H1 (cell line): Measurements from ENCODE around the gene TIMM10B. TPM values are rescaled to one million over a fixed set of nuclear protein-coding genes. Genes with fewer than 3 reads are reported as not detected.

Source experiments
- CTCF ChIA-PET: fragments of 300-600 bp; sonication (Branson Sonifier 250); formaldehyde crosslinking; loops from one replicate; lab custom pipeline; 2021; ENCODE audit not compliant: partially characterized antibody; lab: Charles Lee
- POLR2A ChIA-PET: fragments of 300-600 bp; sonication (Branson Sonifier 250); formaldehyde crosslinking; loops from one replicate; lab custom pipeline; 2021; ENCODE audit warnings: inconsistent platforms; ENCODE audit not compliant: partially characterized antibody; lab: Charles Lee
- DNase-seq, 2 experiments: peaks; one replicate each; pipeline versions ENCODE4 v3.0.0 to v3.0.0-alpha.2; 2010 to 2022; ENCODE audit warnings: low spot score in 2 of 2, low read depth in 1 of 2, mixed read lengths in 1 of 2
- FAIRE-seq: peaks from 2 replicates; lab custom pipeline; 2011; peaks lifted over from hg19 to GRCh38; lab: Jason Lieb, UNC
- H2AFZ ChIP-seq: 2 replicates; pipeline ENCODE4 v1.8.1; 2012; ENCODE audit warnings: low read length, inconsistent platforms
- H2AK5ac ChIP-seq: 2 replicates; pipeline ENCODE4 v1.6.1; 2013; ENCODE audit warnings: low read depth, low read length
- H2BK120ac ChIP-seq: replicated peaks from 2 replicates; pipeline ENCODE3; 2013; ENCODE audit warnings: low read depth, low read length, inconsistent platforms
- H2BK12ac ChIP-seq: 2 replicates; pipeline ENCODE4 v1.6.1; 2013; ENCODE audit warnings: low read depth, low read length
- H2BK15ac ChIP-seq: 2 replicates; pipeline ENCODE4 v1.6.1; 2013; ENCODE audit warnings: low read length
- H2BK20ac ChIP-seq: 2 replicates; pipeline ENCODE4 v1.6.1; 2013; ENCODE audit warnings: low read length
- H2BK5ac ChIP-seq: 2 replicates; pipeline ENCODE4 v1.6.1; 2013; ENCODE audit warnings: low read depth, low read length
- H3K14ac ChIP-seq: 2 replicates; pipeline ENCODE4 v1.6.1; 2013; ENCODE audit warnings: inconsistent platforms; ENCODE audit not compliant: insufficient read length
- H3K18ac ChIP-seq: 2 replicates; pipeline ENCODE4 v1.6.1; 2013; ENCODE audit warnings: low read length; ENCODE audit errors: extremely low read depth
- H3K23ac ChIP-seq: 2 replicates; pipeline ENCODE4 v1.6.1; 2013; ENCODE audit warnings: inconsistent platforms; ENCODE audit not compliant: insufficient read length
- H3K23me2 ChIP-seq: 2 replicates; pipeline ENCODE4 v1.6.1; 2013; ENCODE audit warnings: low read depth, low read length
- H3K27ac ChIP-seq: 2 replicates; pipeline ENCODE4 v1.6.1; 2011; ENCODE audit warnings: low read depth, low read length, inconsistent platforms
- H3K27me3 ChIP-seq, 4 experiments: replicated peaks in 1 of 4; 1 replicate in 1 of 4; 2 replicates in 3 of 4; pipeline versions ENCODE4 v1.6.1 to v1.8.1; 2011 to 2013; ENCODE audit warnings: low read length in 3 of 4, mild to moderate bottlenecking in 3 of 4, inconsistent platforms in 2 of 4, mixed read lengths in 2 of 4, moderate library complexity in 1 of 4; ENCODE audit not compliant: control insufficient read depth in 3 of 4, insufficient read depth in 3 of 4; ENCODE audit errors: extremely low read depth in 1 of 4
- H3K36me3 ChIP-seq, 4 experiments: 2 replicates each; pipeline versions ENCODE4 v1.6.1 to v1.8.1; 2011 to 2013; ENCODE audit warnings: mild to moderate bottlenecking in 4 of 4, low read length in 3 of 4, moderate library complexity in 2 of 4, control low read depth in 1 of 4, inconsistent platforms in 1 of 4; ENCODE audit not compliant: insufficient read depth in 4 of 4, control insufficient read depth in 2 of 4
- H3K4ac ChIP-seq: replicated peaks from 2 replicates; pipeline ENCODE3; 2013; ENCODE audit warnings: low read length, low read depth, mixed read lengths, inconsistent platforms; ENCODE audit not compliant: insufficient read length
- H3K4me1 ChIP-seq, 4 experiments: replicated peaks in 1 of 4; 1 replicate in 1 of 4; 2 replicates in 3 of 4; pipeline versions ENCODE4 v1.6.1 to v1.8.1; 2011 to 2013; ENCODE audit warnings: low read length in 3 of 4, inconsistent platforms in 2 of 4, mixed read lengths in 1 of 4; ENCODE audit not compliant: insufficient read depth in 4 of 4, control insufficient read depth in 3 of 4
- H3K4me2 ChIP-seq, 2 experiments: 2 replicates each; pipeline versions ENCODE4 v1.6.1 to v1.8.1; 2011 to 2013; ENCODE audit warnings: low read depth in 2 of 2, low read length in 2 of 2, control low read depth in 1 of 2, inconsistent platforms in 1 of 2, mild to moderate bottlenecking in 1 of 2; ENCODE audit not compliant: insufficient read depth in 1 of 2
- H3K4me3 ChIP-seq, 4 experiments: fragments of 200-600, 300-600 bp in 1 of 4; sonication (generic), shearing (Covaris generic), sonication (Bioruptor Twin) in 1 of 4; 2 replicates each; pipeline versions ENCODE4 v1.5.1 to v1.8.1; 2011 to 2016; ENCODE audit warnings: low read length in 4 of 4, low read depth in 3 of 4, control low read depth in 2 of 4, inconsistent platforms in 2 of 4, mild to moderate bottlenecking in 2 of 4, mixed read lengths in 1 of 4, moderate library complexity in 1 of 4; ENCODE audit not compliant: insufficient read depth in 2 of 4; ENCODE audit errors: extremely low read depth in 1 of 4
- H3K56ac ChIP-seq: replicated peaks from 2 replicates; pipeline ENCODE3; 2013; ENCODE audit warnings: low read depth, mild to moderate bottlenecking, mixed read lengths, low read length, inconsistent platforms; ENCODE audit not compliant: insufficient read length
- H3K79me1 ChIP-seq: 2 replicates; pipeline ENCODE4 v1.6.1; 2013; ENCODE audit warnings: low read depth, low read length, control low read depth
- H3K79me2 ChIP-seq, 2 experiments: 2 replicates each; pipeline versions ENCODE4 v1.6.1 to v1.8.1; 2012 to 2013; ENCODE audit warnings: low read length in 2 of 2, mild to moderate bottlenecking in 2 of 2, inconsistent platforms in 1 of 2; ENCODE audit not compliant: insufficient read depth in 2 of 2, control insufficient read depth in 1 of 2
- H3K9ac ChIP-seq, 4 experiments: replicated peaks in 1 of 4; 1 replicate in 1 of 4; 2 replicates in 3 of 4; pipeline versions ENCODE4 v1.6.1 to v1.8.1; 2011 to 2013; ENCODE audit warnings: low read depth in 3 of 4, low read length in 3 of 4, control low read depth in 2 of 4, mild to moderate bottlenecking in 2 of 4, moderate library complexity in 2 of 4, inconsistent platforms in 1 of 4; ENCODE audit errors: extremely low read depth in 1 of 4
- H3K9me3 ChIP-seq, 2 experiments: 2 replicates each; pipeline versions ENCODE4 v1.6.1 to v1.8.1; 2012 to 2013; ENCODE audit warnings: mild to moderate bottlenecking in 2 of 2, moderate library complexity in 2 of 2, control low read depth in 1 of 2, inconsistent platforms in 1 of 2, low read depth in 1 of 2, low read length in 1 of 2, mixed read lengths in 1 of 2; ENCODE audit not compliant: insufficient read depth in 2 of 2
- H4K20me1 ChIP-seq, 2 experiments: replicated peaks in 1 of 2; 2 replicates each; pipeline versions ENCODE3 to v1.8.1; 2011 to 2013; ENCODE audit warnings: inconsistent platforms in 2 of 2, low read length in 2 of 2, mild to moderate bottlenecking in 1 of 2; ENCODE audit not compliant: insufficient read depth in 2 of 2, control insufficient read depth in 1 of 2
- H4K5ac ChIP-seq: 2 replicates; pipeline ENCODE4 v1.6.1; 2013; ENCODE audit warnings: low read length, low read depth, mixed read lengths, inconsistent platforms; ENCODE audit not compliant: insufficient read length
- H4K8ac ChIP-seq: 2 replicates; pipeline ENCODE4 v1.8.0; 2013; ENCODE audit warnings: mild to moderate bottlenecking, moderate library complexity, low read length, inconsistent platforms; ENCODE audit not compliant: insufficient read depth; ENCODE audit errors: extremely low read depth
- H4K91ac ChIP-seq: replicated peaks from 2 replicates; pipeline ENCODE3; 2013; ENCODE audit warnings: low read length, mixed read lengths, inconsistent platforms; ENCODE audit not compliant: insufficient read length
- WGBS, 2 experiments: shearing (Covaris generic) in 1 of 2; methylation state at CpG; one replicate each; pipeline versions ENCODE4 v1.1.6 to v1.1.7; 2013 to 2015; ENCODE audit warnings: low lambda C conversion rate in 2 of 2, mixed read lengths in 2 of 2, inconsistent platforms in 1 of 2, low coverage in 1 of 2, missing lambda C conversion rate in 1 of 2; ENCODE audit not compliant: insufficient replicate concordance in 2 of 2, insufficient coverage in 1 of 2, insufficient read length in 1 of 2; ENCODE audit errors: extremely low coverage in 1 of 2, missing lambda C conversion rate in 1 of 2; 5-methylcytosine and 5-hydroxymethylcytosine counted together
- polyA plus RNA-seq, 7 experiments: library from polyadenylated mRNA; depleted of rRNA in 3 of 7; stranded (reverse) in 5 of 7; unstranded in 2 of 7; fragments of >200 nt in 5 of 7; fragments of 200-250 nt in 2 of 7; gene quantifications; 1 replicate in 5 of 7; 2 replicates in 1 of 7; 4 replicates in 1 of 7; pipeline versions ENCODE4 v1.2.1 to v1.2.3, GENCODE V29; 2011 to 2013; ENCODE audit warnings: missing spikeins in 2 of 7, mixed read lengths in 2 of 7
- total RNA-seq: library from RNA; stranded (reverse); fragmentation: NEBNext Ultra II Directional; extraction: Animal tissue kit (Norgen Biotek cat#: 25700); gene quantifications from 2 replicates; pipeline ENCODE4 v1.2.1, GENCODE V29; 2021

TIMM10B gene
- total and polyA plus RNA-seq, 2 of the 8 experiments (the other 6 are each of a cell fraction or from before 2014, with no cell fraction given), result 38.2 to 47.8 TPM

GRCh38 chr11:6438979-6439571 is 42.2 kb upstream of the TIMM10B start:
- no peaks in the 10 kb centered on the region for H3K9me3 ChIP-seq
- no peak overlapping the region for H3K4me2 ChIP-seq
- H2BK12ac ChIP-seq, result no peak overlapping the region
- no peak overlapping the region for H3K4me3 ChIP-seq
- no peak overlapping the region for H4K91ac ChIP-seq
- H3K23ac ChIP-seq, result no peak overlapping the region
- no peak overlapping the region for H2BK120ac ChIP-seq
- ChIA-PET CTCF (interaction anchor here (0.6 to 22.7 kb wide), 29 partner anchors 7 to 155 kb away, joined by 3 to 585 read pairs (median 5); partner anchors contain the start of genes SMPD1 and TRIM3), POLR2A (interaction anchor here (1.0 to 2.0 kb wide), 4 partner anchors 9 to 20 kb away, joined by 3 to 7 read pairs (median 4); partner anchors contain the start of gene APBB1)
- no peaks in the 10 kb centered on the region for H3K79me1 ChIP-seq
- no peaks in the 10 kb centered on the region for H3K23me2 ChIP-seq
- H3K4me1 ChIP-seq, result peaks cover 0 to 4% (median 0%) of the 10 kb centered on the region in 4 experiments; a peak in 2 of 7 replicates
- H3K9ac ChIP-seq, result no peak overlapping the region
- no peak overlapping the region for H3K18ac ChIP-seq
- no peak overlapping the region for H3K14ac ChIP-seq
- H4K5ac ChIP-seq, result no peak overlapping the region
- 63% methylated on average over 1 of the region's 1 CpG; no CpG with 5 or more reads in 1 of the 2 experiments for WGBS, 2 experiments
- H2AK5ac ChIP-seq, result no peak overlapping the region
- FAIRE-seq (peak; percentile 89), DNase-seq (peak in 1 of 2 experiments; percentile 54)
- H4K20me1 ChIP-seq, result no peaks in the 10 kb centered on the region
- H3K27ac ChIP-seq, result no peak overlapping the region
- 0 out of 2 replicates have a peak overlapping the region, but pooled peaks have one; percentile 63 for H2AFZ ChIP-seq
- no peak overlapping the region for H4K8ac ChIP-seq
- H3K79me2 ChIP-seq, result no peaks in the 10 kb centered on the region
- H3K36me3 ChIP-seq, result no peaks in the 10 kb centered on the region
- no peak overlapping the region for H2BK15ac ChIP-seq
- H3K27me3 ChIP-seq, result no peaks in the 10 kb centered on the region
- H2BK5ac ChIP-seq, result no peak overlapping the region
- H2BK20ac ChIP-seq, result no peak overlapping the region
- no peak overlapping the region for H3K4ac ChIP-seq
- no peak overlapping the region for H3K56ac ChIP-seq
